DOHH2 (cell line): Measurements from ENCODE around the gene ZFPM1.

Source experiments
- EZH2phosphoT487 ChIP-seq: fragments of 200-600 bp; sonication (generic); IDR thresholded peaks from 2 replicates; pipeline ENCODE4 v1.6.1; 2017; ENCODE audit warnings: borderline replicate concordance, mild to moderate bottlenecking, antibody characterized with exemption, low read length, moderate library complexity, mixed read lengths
- TF ChIP-seq, protein P1 (sequence below): fragments of 200-600 bp; sonication (generic); IDR thresholded peaks from one replicate; pipeline ENCODE4 v1.5.1; 2014; ENCODE audit warnings: antibody characterized with exemption, mild to moderate bottlenecking, low read depth, low read length; ENCODE audit not compliant: poor library complexity, severe bottlenecking

DNA sequence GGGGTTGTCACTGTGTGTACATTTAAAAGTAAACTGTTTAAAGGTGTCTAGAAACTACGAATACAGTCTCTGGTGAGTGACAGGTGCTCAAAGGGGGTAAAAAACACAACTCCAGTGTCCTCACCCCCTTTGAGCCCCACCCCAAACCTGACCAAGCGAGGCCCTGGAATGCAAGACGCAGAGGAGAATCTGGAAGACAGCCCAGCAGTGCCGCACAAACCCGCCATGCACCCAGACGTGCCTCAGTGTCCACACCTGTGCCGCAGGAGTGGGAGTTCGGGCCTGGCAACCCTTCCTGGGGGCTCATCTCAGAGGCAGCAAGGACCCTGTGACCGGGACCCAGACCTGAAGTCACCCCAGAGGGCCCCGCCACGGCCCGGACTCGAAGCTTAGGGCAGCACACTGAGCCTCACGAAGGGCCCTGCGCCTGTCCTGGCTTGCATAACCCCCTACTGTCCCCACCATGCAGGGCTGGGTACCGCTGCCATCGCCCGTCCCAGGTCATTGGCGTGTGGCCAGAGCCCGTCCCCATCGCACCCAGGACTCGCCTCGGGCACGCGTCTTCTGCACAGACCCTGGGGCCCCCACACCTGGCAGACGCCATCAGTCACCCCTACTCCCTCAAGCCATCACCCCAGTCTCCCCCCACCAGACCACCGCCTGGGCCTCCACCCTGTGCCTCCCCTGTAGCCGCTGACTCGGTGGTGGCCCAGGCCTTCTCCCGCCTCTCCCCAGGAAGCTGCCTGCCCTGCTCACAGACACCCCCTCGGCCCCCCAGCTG, 84.1 kb downstream of the ZFPM1 start:
- TF ChIP-seq, protein P1, sequence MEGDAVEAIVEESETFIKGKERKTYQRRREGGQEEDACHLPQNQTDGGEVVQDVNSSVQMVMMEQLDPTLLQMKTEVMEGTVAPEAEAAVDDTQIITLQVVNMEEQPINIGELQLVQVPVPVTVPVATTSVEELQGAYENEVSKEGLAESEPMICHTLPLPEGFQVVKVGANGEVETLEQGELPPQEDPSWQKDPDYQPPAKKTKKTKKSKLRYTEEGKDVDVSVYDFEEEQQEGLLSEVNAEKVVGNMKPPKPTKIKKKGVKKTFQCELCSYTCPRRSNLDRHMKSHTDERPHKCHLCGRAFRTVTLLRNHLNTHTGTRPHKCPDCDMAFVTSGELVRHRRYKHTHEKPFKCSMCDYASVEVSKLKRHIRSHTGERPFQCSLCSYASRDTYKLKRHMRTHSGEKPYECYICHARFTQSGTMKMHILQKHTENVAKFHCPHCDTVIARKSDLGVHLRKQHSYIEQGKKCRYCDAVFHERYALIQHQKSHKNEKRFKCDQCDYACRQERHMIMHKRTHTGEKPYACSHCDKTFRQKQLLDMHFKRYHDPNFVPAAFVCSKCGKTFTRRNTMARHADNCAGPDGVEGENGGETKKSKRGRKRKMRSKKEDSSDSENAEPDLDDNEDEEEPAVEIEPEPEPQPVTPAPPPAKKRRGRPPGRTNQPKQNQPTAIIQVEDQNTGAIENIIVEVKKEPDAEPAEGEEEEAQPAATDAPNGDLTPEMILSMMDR: no peak
- TF ChIP-seq EZH2phosphoT487: no peak
